ENCODE measurements around the gene NKD1. TPM values are rescaled to one million over a fixed set of nuclear protein-coding genes. Genes with fewer than 3 reads are reported as not detected.

Gene NKD1
- total RNA-seq, 2 experiments from 2014 or later = 0.26 to 0.44 TPM

DNA sequence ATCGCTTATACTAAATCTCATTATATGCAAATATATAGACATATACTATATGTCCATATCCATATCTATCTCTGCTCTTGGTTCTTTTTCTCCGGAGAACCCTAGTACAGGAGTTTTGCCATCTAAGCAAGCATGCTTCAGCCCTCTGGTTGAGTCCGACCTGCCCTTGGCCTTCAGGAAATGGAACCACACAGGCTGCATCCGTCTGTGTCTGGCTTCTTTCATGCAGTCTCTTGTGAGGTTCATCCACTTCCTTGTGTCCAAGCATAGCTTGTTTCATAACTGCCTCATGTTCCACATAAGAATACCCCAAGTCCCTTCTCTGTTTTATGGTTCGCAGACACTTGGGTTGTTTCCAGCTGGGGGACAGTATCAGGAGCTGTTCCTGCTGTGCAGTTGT is 116.1 kb downstream of the NKD1 start:
- Mint-ChIP-seq H3K27ac (no peak overlapping the region), H3K4me1 (ENCODE audit: low read depth) (peaks cover 48% of the 10 kb centered on the region), H3K9me3 (ENCODE audit: insufficient read depth) (no peaks in the 10 kb centered on the region), H3K4me3 (peak overlapping the region; percentile 64), H3K27me3 (ENCODE audit: low read depth) (no peaks in the 10 kb centered on the region), H3K36me3 (ENCODE audit: low read depth) (peaks cover 30% of the 10 kb centered on the region)
- no peak for ATAC-seq
- ChIA-PET POLR2A (interaction anchor here (0.6 to 1.0 kb wide), 2 partner anchors 81 to 396 kb away, joined by 3 read pairs; no protein-coding TSS in a partner anchor), CTCF (interaction anchor here (1.2 to 28.0 kb wide), 20 partner anchors 11 to 807 kb away, joined by 3 to 567 read pairs (median 22); partner anchors contain the start of genes CNEP1R1, CYLD and SNX20)
- no peak for DNase-seq

DNA sequence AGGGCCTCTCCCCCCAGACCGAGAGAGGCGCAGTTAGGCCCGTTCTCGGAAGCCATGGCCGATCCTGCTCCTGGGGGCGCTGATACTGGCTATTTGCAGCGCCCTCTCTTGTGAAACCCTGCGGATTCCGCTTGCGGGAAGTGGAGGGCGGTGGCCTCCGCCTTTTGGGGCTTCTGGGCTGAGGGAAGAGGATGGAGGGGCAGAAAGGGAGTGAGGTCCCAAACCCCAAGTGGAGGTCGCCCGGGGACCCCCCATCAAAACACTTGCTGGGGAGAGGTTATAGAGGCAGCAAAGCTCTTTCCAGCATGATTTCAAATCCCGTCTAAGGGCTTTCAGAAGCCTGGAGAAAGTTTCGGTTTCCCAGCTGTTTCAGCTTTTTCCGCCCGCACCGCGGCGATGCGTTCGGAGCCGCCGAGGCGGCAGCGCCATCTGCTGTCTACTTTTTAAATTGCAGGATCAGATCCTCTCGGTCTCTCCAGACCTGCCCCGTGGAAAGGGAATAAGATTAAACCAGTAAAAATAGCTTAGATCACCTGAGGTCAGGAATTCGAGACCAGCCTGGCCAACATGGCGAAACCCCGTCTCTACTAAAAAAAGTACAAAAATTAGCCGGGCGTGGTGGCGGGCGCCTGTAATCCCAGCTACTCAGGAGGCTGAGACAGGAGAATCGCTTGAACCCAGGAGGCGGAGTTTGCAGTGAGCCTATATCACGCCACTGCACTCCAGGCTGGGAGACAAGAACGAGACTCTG is 117.1 kb downstream of the NKD1 start:
- DNase-seq (peak; percentile 91), ATAC-seq (peak; percentile 56)
- H3K27ac Mint-ChIP-seq = peak overlapping the region; percentile 87
- POLR2A ChIA-PET = interaction anchor here (0.6 to 4.9 kb wide), 9 partner anchors 17 to 640 kb away, joined by 3 to 61 read pairs (median 3); partner anchors contain the start of genes CYLD and SNX20
- no peaks in the 10 kb centered on the region for H3K27me3 Mint-ChIP-seq (ENCODE audit: low read depth)
- CTCF ChIA-PET = interaction anchor here (0.6 to 28.0 kb wide), 79 partner anchors 10 to 640 kb away, joined by 3 to 567 read pairs (median 5); partner anchors contain the start of genes CNEP1R1, CYLD, HEATR3 and NKD1
- H3K4me1 Mint-ChIP-seq (ENCODE audit: low read depth) = peaks cover 49% of the 10 kb centered on the region
- H3K9me3 Mint-ChIP-seq (ENCODE audit: insufficient read depth) = no peaks in the 10 kb centered on the region
- H3K36me3 Mint-ChIP-seq (ENCODE audit: low read depth) = peaks cover 35% of the 10 kb centered on the region
- peak overlapping the region; percentile 64 for H3K4me3 Mint-ChIP-seq

DNA sequence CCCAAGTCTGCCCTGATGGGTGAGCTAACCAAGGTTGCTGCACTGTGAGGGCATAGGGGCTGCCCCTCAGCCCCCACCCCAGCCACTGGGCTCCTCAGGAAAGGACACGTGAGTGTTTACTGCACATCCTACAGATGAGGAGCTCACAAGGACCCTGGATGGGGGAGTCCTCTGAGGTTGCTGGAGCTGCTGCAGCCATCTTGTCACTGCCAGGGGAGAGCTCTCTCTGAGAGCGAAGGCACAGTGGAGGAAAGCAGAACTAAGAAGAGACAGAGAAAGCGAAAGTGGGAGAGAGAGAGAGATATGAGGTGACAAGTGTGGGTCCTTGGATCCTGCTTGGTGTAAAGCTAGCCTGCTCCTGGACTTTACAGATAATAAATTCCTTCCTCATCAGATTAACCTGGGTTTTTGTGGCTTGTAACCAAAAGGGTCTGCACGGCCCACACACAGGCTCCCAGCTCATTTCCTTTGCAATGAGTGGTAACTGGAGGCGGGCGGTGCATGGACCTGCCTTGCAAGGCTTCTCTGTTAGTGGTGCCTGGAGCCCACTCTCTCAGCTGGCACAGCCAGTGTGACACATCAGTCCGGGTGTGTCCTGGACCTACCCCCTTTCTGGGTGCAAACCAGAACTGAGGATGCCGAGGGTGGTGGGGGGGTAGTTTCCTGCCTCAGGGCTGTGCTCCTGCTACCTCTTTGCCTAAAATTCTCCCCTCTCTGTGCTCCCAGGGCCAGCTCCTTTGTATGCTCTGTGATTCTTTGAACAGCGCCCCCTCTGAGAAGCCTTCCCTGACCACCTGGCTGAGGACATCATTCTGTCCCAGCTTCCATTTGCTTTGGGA is 118.7 kb downstream of the NKD1 start:
- no peaks in the 10 kb centered on the region for H3K27me3 Mint-ChIP-seq (ENCODE audit: low read depth)
- ChIA-PET CTCF (interaction anchor here (0.7 to 28.0 kb wide), 50 partner anchors 8 to 642 kb away, joined by 3 to 567 read pairs (median 6); partner anchors contain the start of genes CNEP1R1, CYLD and SNX20), POLR2A (interaction anchor here (0.7 to 4.9 kb wide), 12 partner anchors 12 to 407 kb away, joined by 3 to 61 read pairs (median 7); partner anchors contain the start of genes CYLD and SNX20)
- H3K9me3 Mint-ChIP-seq (ENCODE audit: insufficient read depth) = peaks cover 6% of the 10 kb centered on the region
- DNase-seq = peak; percentile 69
- peaks cover 58% of the 10 kb centered on the region for H3K4me1 Mint-ChIP-seq (ENCODE audit: low read depth)
- peak; percentile 82 for ATAC-seq
- H3K36me3 Mint-ChIP-seq (ENCODE audit: low read depth) = peaks cover 51% of the 10 kb centered on the region
- peak overlapping the region; percentile 91 for H3K27ac Mint-ChIP-seq
- H3K4me3 Mint-ChIP-seq = peak overlapping the region; percentile 64

DNA sequence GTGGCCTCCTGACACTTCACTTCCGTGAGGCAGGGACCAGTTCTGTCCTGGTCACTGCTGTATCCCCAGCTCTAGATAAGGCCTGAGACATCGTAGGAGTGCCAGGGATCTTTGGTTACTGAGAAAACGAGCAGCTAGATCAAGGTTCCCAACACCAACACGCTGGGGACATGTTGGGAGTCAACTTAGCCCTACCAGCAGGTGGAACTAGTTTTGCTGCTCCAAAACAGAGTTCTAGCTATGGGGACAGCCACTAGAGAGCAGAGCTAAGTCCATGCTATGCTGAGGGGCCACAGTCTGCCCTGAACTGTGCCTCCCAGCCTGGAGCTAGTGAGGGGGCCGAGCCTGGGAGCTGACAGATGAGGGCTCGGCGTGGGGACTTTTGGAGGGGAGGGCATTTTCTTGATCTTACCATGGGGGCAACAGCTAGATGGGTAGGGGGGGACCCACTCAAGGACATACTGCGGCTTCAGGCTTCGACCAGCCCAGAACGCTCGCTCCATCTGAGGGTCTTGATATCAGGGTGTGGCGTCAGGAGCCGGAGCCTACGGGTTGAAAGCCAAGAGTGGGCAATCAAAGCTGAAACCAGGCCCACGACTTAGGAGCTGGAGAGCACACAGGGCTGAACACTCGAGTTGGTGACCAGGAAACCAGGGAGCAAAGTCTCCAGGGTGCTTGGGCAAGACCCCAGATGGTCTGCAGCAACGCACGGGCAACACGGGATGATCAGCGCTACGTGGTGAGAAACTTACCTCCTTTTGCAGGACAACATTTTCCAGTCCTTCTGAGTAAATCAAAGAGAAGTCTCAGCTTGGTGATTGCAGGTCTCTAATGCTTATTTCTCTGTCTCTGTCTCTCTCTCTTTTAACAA is 119.5 kb downstream of the NKD1 start:
- DNase-seq (peak; percentile 41), ATAC-seq (peak; percentile 18)
- Mint-ChIP-seq H3K4me1 (ENCODE audit: low read depth) (peaks cover 59% of the 10 kb centered on the region), H3K4me3 (peak overlapping the region; percentile 64), H3K36me3 (ENCODE audit: low read depth) (peaks cover 54% of the 10 kb centered on the region), H3K9me3 (ENCODE audit: insufficient read depth) (peaks cover 14% of the 10 kb centered on the region), H3K27me3 (ENCODE audit: low read depth) (no peaks in the 10 kb centered on the region), H3K27ac (peak overlapping the region; percentile 91)
- POLR2A ChIA-PET = interaction anchor here (0.7 to 4.9 kb wide), 13 partner anchors 11 to 643 kb away, joined by 3 to 61 read pairs (median 7); partner anchors contain the start of genes CNEP1R1, CYLD and SNX20
- CTCF ChIA-PET = interaction anchor here (0.7 to 28.0 kb wide), 46 partner anchors 8 to 643 kb away, joined by 3 to 567 read pairs (median 6); partner anchors contain the start of genes CNEP1R1, CYLD and SNX20

DNA sequence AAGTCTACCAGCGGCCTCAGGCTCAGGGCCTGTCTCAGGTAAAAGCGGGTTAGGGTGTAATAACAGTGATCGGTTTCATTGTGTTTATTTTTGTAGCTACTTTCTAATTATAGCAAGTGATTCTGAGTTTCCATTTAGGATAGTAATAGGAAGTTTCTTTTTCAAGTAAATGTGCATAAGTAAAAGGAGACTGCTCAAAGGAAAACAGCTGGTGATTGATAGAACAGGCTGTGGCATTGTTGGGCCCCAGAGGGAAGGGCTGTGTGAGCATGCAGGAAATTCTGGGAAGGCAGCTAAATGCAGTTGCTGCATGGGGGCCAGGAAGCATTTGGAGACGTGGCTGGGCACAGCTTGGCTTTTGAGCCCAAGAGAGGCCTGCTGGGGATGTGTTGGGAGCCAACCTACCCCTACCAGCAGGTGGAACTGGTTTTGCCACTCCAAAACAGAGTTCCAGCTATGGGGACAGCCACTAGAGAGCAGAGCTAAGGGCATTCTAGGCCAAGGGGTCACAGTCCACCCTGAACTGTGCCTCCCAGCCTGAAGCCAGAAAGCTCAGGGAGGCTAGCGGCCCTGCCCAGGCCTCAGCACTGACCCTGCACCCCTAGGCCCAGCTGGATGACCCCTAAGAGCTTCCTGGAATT is 120.3 kb downstream of the NKD1 start:
- POLR2A ChIA-PET = interaction anchor here (0.8 to 4.9 kb wide), 7 partner anchors 10 to 394 kb away, joined by 3 to 61 read pairs (median 9); partner anchors contain the start of genes CYLD and SNX20
- Mint-ChIP-seq H3K4me1 (ENCODE audit: low read depth) (peaks cover 59% of the 10 kb centered on the region), H3K36me3 (ENCODE audit: low read depth) (peaks cover 61% of the 10 kb centered on the region), H3K27ac (peak overlapping the region; percentile 91), H3K4me3 (no peak overlapping the region), H3K27me3 (ENCODE audit: low read depth) (no peaks in the 10 kb centered on the region), H3K9me3 (ENCODE audit: insufficient read depth) (peaks cover 18% of the 10 kb centered on the region)
- DNase-seq = no peak
- CTCF ChIA-PET = interaction anchor here (0.9 to 28.0 kb wide), 28 partner anchors 12 to 644 kb away, joined by 3 to 567 read pairs (median 8); partner anchors contain the start of genes CNEP1R1, CYLD and SNX20
- ATAC-seq = no peak

DNA sequence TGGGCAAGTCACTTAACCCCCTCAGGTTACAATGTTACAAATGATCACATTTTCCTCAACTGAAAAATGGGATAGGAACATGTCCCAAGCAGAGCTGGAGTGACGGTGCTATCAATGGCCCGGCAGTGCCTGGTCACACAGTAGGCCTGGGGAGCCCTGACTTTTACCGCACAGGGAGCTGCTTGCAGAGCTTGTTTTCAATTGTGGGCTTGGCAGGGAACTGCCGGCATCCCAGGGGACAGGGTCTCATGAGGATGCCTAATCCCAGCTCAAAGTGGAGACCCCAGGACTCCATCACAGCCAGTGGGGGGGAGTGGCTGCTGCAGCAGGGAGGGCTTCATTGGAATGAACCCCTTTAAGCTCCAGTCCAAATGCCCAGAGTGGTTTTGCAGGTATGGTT is 121.5 kb downstream of the NKD1 start:
- ChIA-PET POLR2A (interaction anchor here (2.1 to 4.9 kb wide), 3 partner anchors 9 to 72 kb away, joined by 9 to 61 read pairs (median 19); partner anchors contain the start of genes CYLD and SNX20), CTCF (interaction anchor here (0.5 to 28.0 kb wide), 8 partner anchors 11 to 342 kb away, joined by 3 to 567 read pairs (median 92); partner anchors contain the start of genes CYLD and SNX20)
- no peak overlapping the region for H3K27ac Mint-ChIP-seq
- no peak overlapping the region for H3K4me3 Mint-ChIP-seq
- no peaks in the 10 kb centered on the region for H3K27me3 Mint-ChIP-seq (ENCODE audit: low read depth)
- peaks cover 66% of the 10 kb centered on the region for H3K36me3 Mint-ChIP-seq (ENCODE audit: low read depth)
- H3K9me3 Mint-ChIP-seq (ENCODE audit: insufficient read depth) = peaks cover 25% of the 10 kb centered on the region
- H3K4me1 Mint-ChIP-seq (ENCODE audit: low read depth) = peaks cover 54% of the 10 kb centered on the region
- no peak for DNase-seq
- no peak for ATAC-seq

DNA sequence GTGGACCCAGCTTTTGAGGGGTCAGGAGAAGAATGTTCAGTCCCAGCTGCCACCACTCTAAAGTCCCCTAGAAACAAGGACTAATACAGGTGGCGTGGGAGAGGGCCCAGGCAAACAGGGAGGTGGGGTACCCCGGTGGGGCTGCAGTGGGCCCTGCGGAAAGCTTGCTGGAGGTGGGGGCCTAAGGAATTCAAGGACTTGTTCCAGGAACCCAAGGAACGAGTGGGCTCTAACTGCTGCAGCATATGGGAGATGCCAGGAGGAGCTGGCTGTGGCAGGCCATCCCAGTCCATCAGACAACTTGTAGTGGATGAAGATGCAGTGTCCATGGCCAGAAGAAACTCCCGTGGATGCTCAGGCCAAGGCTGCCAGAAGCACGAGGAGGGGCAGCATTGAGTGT is 122.3 kb downstream of the NKD1 start:
- Mint-ChIP-seq H3K4me1 (ENCODE audit: low read depth) (peaks cover 47% of the 10 kb centered on the region), H3K36me3 (ENCODE audit: low read depth) (peaks cover 70% of the 10 kb centered on the region), H3K27ac (no peak overlapping the region), H3K4me3 (no peak overlapping the region), H3K27me3 (ENCODE audit: low read depth) (no peaks in the 10 kb centered on the region), H3K9me3 (ENCODE audit: insufficient read depth) (peaks cover 26% of the 10 kb centered on the region)
- ATAC-seq (no peak), DNase-seq (no peak)
- ChIA-PET CTCF (interaction anchor here (1.8 to 28.0 kb wide), 7 partner anchors 10 to 343 kb away, joined by 4 to 567 read pairs (median 123); partner anchors contain the start of genes CYLD and SNX20), POLR2A (interaction anchor here (1.9 to 2.3 kb wide), 2 partner anchors 10 to 71 kb away, joined by 9 to 26 read pairs; partner anchors contain the start of genes CYLD and SNX20)

DNA sequence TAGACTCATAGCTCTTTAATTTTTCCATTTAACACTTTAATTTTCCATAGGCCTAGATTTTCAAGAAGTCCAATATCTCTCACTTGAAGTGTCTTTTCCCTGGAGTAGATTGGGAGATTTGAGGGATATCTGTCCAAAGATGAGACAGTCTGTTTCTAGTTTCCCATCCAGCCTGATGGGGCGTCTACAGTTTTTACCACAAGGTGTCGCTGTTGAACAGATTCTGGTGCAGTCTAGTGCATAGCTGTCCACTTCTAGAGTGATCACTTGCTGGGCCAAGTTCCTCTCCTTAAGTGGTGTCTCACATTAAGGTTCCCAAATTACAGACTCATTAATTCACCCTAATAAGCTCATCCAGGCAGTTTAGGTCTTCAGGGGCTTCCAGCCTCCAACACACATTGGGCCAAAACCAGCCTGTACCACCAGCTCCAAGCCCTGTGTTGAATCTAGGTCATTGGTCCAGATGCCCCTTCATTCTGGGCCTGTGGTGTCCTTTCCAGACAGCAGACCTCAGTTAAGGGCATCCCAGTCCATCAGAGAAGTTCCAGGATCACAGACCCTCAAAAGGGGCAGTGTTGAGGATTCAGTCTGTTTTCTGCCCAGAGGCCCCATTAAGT is 123.6 kb downstream of the NKD1 start:
- CTCF ChIA-PET = interaction anchor here (0.7 to 28.0 kb wide), 29 partner anchors 8 to 647 kb away, joined by 3 to 567 read pairs (median 4); partner anchors contain the start of genes CNEP1R1, CYLD and SNX20

DNA sequence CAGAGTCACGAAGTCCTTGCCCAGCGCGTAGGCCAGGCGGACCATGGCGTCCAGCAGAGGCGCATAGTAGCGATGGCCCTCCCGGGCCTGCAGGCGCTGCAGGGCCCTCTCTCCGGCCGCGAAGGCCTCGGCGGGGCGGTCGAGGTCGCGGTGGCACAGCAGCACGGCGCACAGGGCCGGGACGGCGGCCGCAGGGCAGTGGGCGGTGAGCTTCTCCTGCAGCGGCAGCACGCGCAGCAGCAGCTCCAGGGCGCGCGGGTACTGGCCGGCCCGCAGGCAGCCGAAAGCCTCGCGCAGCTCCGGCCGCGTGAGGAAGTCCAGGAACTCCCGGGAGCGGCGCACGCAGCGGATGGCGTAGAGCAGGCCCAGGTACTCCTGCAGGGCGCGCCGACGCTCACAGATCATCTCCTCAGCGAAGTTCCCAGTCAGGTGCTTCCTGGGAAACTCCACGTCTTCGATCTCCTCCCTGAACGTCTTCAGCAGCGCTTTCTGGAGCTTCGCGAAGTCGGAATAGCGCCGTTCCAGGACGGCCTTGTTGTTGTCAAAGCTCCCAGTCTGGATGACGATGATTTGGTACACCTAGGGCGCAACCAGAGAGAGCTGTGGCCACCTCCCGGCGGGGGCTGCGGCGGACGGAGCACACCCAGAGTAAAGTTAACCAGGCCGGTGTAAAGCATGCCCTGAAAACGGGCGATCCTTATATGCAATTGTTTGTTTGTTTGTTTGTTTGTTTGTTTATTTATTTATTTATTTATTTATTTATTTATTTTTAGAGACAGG is 125.5 kb downstream of the NKD1 start:
- Mint-ChIP-seq H3K9me3 (ENCODE audit: insufficient read depth) (peaks cover 26% of the 10 kb centered on the region), H3K36me3 (ENCODE audit: low read depth) (peaks cover 91% of the 10 kb centered on the region), H3K4me3 (no peak overlapping the region), H3K27me3 (ENCODE audit: low read depth) (no peaks in the 10 kb centered on the region), H3K27ac (no peak overlapping the region), H3K4me1 (ENCODE audit: low read depth) (peaks cover 34% of the 10 kb centered on the region)
- no peak for ATAC-seq
- DNase-seq = no peak
- CTCF ChIA-PET = interaction anchor here (0.8 to 28.0 kb wide), 5 partner anchors 8 to 133 kb away, joined by 3 to 567 read pairs (median 28); partner anchors contain the start of gene CYLD
- POLR2A ChIA-PET = interaction anchor here (1.1 kb wide), 1 partner anchor 344 kb away, joined by 3 read pairs; no protein-coding TSS in a partner anchor

More for the DNA sequence above, 123.6 kb downstream of the NKD1 start:
- Mint-ChIP-seq H3K4me3 (no peak overlapping the region), H3K9me3 (ENCODE audit: insufficient read depth) (peaks cover 26% of the 10 kb centered on the region), H3K4me1 (ENCODE audit: low read depth) (peaks cover 40% of the 10 kb centered on the region), H3K27ac (no peak overlapping the region), H3K27me3 (ENCODE audit: low read depth) (no peaks in the 10 kb centered on the region), H3K36me3 (ENCODE audit: low read depth) (peaks cover 83% of the 10 kb centered on the region)
- DNase-seq (peak; percentile 74), ATAC-seq (peak; percentile 14)
- POLR2A ChIA-PET = interaction anchor here (1.1 to 2.3 kb wide), 4 partner anchors 9 to 75 kb away, joined by 3 to 26 read pairs (median 12); partner anchors contain the start of genes CYLD and SNX20

All from activated CD8-positive, alpha-beta T cell treated with anti-CD3 and anti-CD28 coated beads, Interleukin-2, amount 10 ng/mL, durations not matched to agents 7 days and 5 days (primary cell).